Upper lobe of right lung (tissue), 1 donor: ENCODE data around the gene PRDX3. TPM values are rescaled to one million over a fixed set of nuclear protein-coding genes. Genes with fewer than 3 reads are reported as not detected.

ENCODE experiments used
- ATAC-seq: fragments of 200-7000 bp; cut with Tn5 transposase; one replicate; pipeline ENCODE4 v1.9.1; 2020; ENCODE audit warnings: mild to moderate bottlenecking, moderate library complexity
- DNase-seq: peaks from one replicate; pipeline ENCODE4 v3.0.0-alpha.2; 2020
- H3K27ac ChIP-seq: fragments of 200-600 bp; one replicate; pipeline ENCODE4 v1.8.0; 2022
- H3K27me3 ChIP-seq: fragments of 200-600 bp; one replicate; pipeline ENCODE4 v1.8.0; 2022; ENCODE audit warnings: mild to moderate bottlenecking
- H3K36me3 ChIP-seq: fragments of 200-600 bp; one replicate; pipeline ENCODE4 v1.8.0; 2022
- H3K4me1 ChIP-seq: fragments of 200-600 bp; one replicate; pipeline ENCODE4 v1.8.0; 2022
- H3K4me3 ChIP-seq: fragments of 200-600 bp; one replicate; pipeline ENCODE4 v1.8.0; 2022; ENCODE audit warnings: mild to moderate bottlenecking
- H3K9me3 ChIP-seq: fragments of 200-600 bp; one replicate; pipeline ENCODE4 v1.8.0; 2022
- CTCF ChIP-seq: fragments of 200-600 bp; IDR thresholded peaks from one replicate; pipeline ENCODE4 v1.8.0; 2022; ENCODE audit warnings: antibody characterized with exemption
- intact Hi-C: fragments of 100-400 bp; cut with DNase I; formaldehyde crosslinking; loops from one replicate; pipeline ENCODE4 v1.11.0; 2022
- total RNA-seq: library from RNA; stranded (reverse); fragmentation: NEBNext Ultra II Directional; extraction: Animal tissue kit (Norgen Biotek cat#: 25700); gene quantifications from one replicate; pipeline ENCODE4 v1.2.1, GENCODE V29; 2021
- donor health status: DM: no; HTN: yes; CAD: no; lungs with severe emphysema.

PRDX3 gene
- total RNA-seq, 1 donor from 2014 or later, result 76.7 TPM

- peaks cover 68% of the 10 kb centered on the region for H3K4me1 ChIP-seq
- intact Hi-C loops, result no loop called here
- no peaks in the 10 kb centered on the region for H3K27me3 ChIP-seq
- H3K27ac ChIP-seq, result peak overlapping the region; percentile 74
- no peak for TF ChIP-seq CTCF
- no peaks in the 10 kb centered on the region for H3K36me3 ChIP-seq
- DNase-seq (no peak), ATAC-seq (no peak)
- H3K4me3 ChIP-seq, result no peak overlapping the region
- H3K9me3 ChIP-seq, result no peaks in the 10 kb centered on the region
Observed at GRCh38 chr10:119221666-119222065, 43.1 kb upstream of the PRDX3 start.

DNA sequence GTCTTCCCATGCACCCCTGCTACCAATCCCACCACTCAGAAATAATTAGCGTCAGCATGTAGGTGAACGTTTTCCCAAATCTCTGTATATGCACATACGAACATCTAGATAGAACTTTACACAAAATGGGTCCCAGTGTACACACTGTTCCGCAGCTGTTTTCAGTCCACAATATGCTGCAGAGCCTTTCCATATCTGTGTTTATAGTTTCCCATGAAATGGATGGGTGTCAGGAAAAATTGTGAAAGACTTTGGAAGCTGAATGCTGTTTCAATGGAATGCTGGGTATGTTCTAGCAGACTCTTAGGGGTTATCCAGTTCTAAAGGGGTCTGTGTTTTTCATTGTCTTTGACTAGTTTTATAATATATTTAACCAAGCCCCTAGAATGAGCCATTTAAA, 42.6 kb upstream of the PRDX3 start:
- Histone ChIP-seq H3K27me3 (no peaks in the 10 kb centered on the region), H3K4me1 (peaks cover 72% of the 10 kb centered on the region), H3K27ac (peak overlapping the region; percentile 74), H3K36me3 (no peaks in the 10 kb centered on the region), H3K4me3 (no peak overlapping the region), H3K9me3 (no peaks in the 10 kb centered on the region)
- intact Hi-C loops, result no loop called here
- peak; percentile 26 for ATAC-seq
- DNase-seq, result no peak
- no peak for TF ChIP-seq CTCF

GRCh38 chr10:119219871-119220270, 41.3 kb upstream of the PRDX3 start:
- DNase-seq (no peak), ATAC-seq (no peak)
- Histone ChIP-seq H3K4me3 (no peak overlapping the region), H3K36me3 (no peaks in the 10 kb centered on the region), H3K27me3 (no peaks in the 10 kb centered on the region), H3K27ac (peak overlapping the region; percentile 74), H3K4me1 (peaks cover 76% of the 10 kb centered on the region), H3K9me3 (no peaks in the 10 kb centered on the region)
- intact Hi-C loops, result no loop called here
- no peak for TF ChIP-seq CTCF

GRCh38 chr10:119217991-119218490, 39.4 kb upstream of the PRDX3 start:
- intact Hi-C loops, result no loop called here
- no peak for TF ChIP-seq CTCF
- Histone ChIP-seq H3K27me3 (no peaks in the 10 kb centered on the region), H3K36me3 (no peaks in the 10 kb centered on the region), H3K4me1 (peaks cover 69% of the 10 kb centered on the region), H3K27ac (peak overlapping the region; percentile 31), H3K9me3 (no peaks in the 10 kb centered on the region), H3K4me3 (no peak overlapping the region)
- no peak for DNase-seq
- peak; percentile 69 for ATAC-seq

DNA sequence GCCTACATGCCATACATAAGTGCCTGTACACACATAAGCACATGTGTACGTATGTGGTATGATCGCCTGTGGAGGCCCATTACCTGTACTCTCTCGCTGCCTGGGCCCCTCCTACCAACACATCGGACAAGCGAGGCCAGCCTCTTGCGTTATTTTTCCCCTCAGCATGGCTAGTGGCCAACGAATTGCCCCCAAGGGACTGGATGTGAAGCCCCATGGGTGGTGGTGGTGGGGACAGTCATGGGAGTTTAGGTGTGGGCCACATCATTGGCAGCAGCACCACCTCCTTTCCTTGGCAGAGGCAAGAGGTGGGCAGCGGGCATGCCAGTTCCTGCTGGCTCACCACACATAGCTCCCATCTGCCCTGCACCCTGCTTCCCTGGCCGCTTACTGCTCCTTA, 38.8 kb upstream of the PRDX3 start:
- H3K27ac ChIP-seq, result peak overlapping the region; percentile 31
- no peak overlapping the region for H3K4me3 ChIP-seq
- H3K36me3 ChIP-seq, result no peaks in the 10 kb centered on the region
- intact Hi-C loops, result no loop called here
- ATAC-seq (no peak), DNase-seq (no peak)
- H3K4me1 ChIP-seq, result peaks cover 69% of the 10 kb centered on the region
- TF ChIP-seq CTCF, result no peak
- no peaks in the 10 kb centered on the region for H3K27me3 ChIP-seq
- H3K9me3 ChIP-seq, result no peaks in the 10 kb centered on the region

GRCh38 chr10:119216127-119216526, 37.5 kb upstream of the PRDX3 start:
- ATAC-seq, result no peak

More at GRCh38 chr10:119216127-119216526, 37.5 kb upstream of the PRDX3 start:
- Histone ChIP-seq H3K4me3 (no peak overlapping the region), H3K27me3 (no peaks in the 10 kb centered on the region), H3K27ac (no peak overlapping the region), H3K4me1 (peaks cover 69% of the 10 kb centered on the region), H3K9me3 (no peaks in the 10 kb centered on the region), H3K36me3 (no peaks in the 10 kb centered on the region)
- no peak for TF ChIP-seq CTCF
- DNase-seq, result no peak
- intact Hi-C loops, result no loop called here
